ENCODE data around the gene RAET1E. TPM values are rescaled to one million over a fixed set of nuclear protein-coding genes. Genes with fewer than 3 reads are reported as not detected.
"Not testable (repeated sequence)": the region's sequence is repeated elsewhere in the genome, so short reads cannot be mapped to it uniquely, and the experiment has no call there.

RAET1E gene
- total RNA-seq, 2 experiments from 2014 or later, result not detected

GRCh38 chr6:149864578-149865535, 33.1 kb downstream of the RAET1E start:
- peak overlapping the region; percentile 52 for H3K4me3 Mint-ChIP-seq
- no peak overlapping the region for H3K27ac Mint-ChIP-seq
- ChIA-PET POLR2A (no interaction called here), CTCF (interaction anchor here (0.9 to 1.9 kb wide), 6 partner anchors 8 to 31 kb away, joined by 3 to 9 read pairs (median 4); no protein-coding TSS in a partner anchor)
- H3K9me3 Mint-ChIP-seq, result no peaks in the 10 kb centered on the region
- H3K36me3 Mint-ChIP-seq (ENCODE audit: low read depth), result no peaks in the 10 kb centered on the region
- DNase-seq, result peak; percentile 38
- peaks cover 11% of the 10 kb centered on the region for H3K27me3 Mint-ChIP-seq
- peaks cover 26% of the 10 kb centered on the region for H3K4me1 Mint-ChIP-seq

DNA sequence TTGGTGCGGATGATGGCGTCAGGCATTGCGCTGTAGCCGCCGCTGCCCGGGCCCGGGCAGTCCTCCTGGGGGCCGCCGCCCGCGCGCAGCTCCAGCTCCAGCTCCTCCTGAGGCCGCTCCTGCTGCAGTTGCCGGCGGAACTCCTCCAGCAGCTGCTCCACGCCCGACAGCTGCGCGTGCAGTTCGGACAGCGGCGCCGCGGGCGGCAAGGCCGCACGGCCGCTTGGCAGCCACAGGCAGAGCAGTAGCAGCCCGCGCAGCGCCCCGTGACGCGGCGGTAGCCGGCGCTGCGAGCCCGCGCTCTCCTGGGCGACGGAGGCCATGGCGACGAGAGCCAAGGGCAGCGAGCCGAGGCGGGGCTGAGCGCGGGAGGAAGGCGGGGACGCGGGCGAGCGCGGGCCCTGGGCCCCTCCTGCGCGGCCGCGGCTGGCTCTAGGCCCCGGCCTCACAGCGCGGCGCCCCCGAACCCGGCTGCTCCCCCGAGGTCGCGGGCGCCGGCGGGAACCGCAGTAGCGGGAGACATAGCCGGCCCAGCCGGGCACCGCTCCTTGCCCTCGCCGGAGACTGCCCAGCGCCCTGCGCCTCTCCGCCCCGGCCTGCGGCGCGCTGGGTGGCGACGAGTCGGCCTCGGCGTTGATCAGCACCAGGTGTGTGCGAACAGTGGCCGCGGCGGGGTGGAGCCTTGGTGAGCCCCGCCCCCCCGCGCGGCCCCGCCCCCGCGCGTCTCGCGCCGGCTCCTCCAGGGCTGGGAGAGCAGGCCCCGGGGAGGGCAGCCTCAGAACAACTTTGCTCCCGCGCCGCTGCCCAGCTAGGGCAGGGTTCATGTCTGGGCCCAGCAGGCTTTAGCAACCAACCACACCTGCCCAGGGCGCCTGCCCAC, 34.0 kb downstream of the RAET1E start, which contains the start of gene LRP11:
Gene LRP11 (minus strand): TSS at position 662 of the 880 bp plus-strand sequence. CDS start 339 bp downstream, at position 323.
- H3K9me3 Mint-ChIP-seq, result no peaks in the 10 kb centered on the region
- H3K27me3 Mint-ChIP-seq, result peaks cover 6% of the 10 kb centered on the region
- POLR2A ChIA-PET, result interaction anchor here (1.4 kb wide), 1 partner anchor 114 kb away, joined by 3 read pairs; the partner anchor contains the start of gene PCMT1
- peaks cover 26% of the 10 kb centered on the region for H3K4me1 Mint-ChIP-seq
- peak; percentile 87 for DNase-seq
- H3K27ac Mint-ChIP-seq, result no peak within 1 kb of the TSS
- H3K36me3 Mint-ChIP-seq (ENCODE audit: low read depth), result no peaks in the 10 kb centered on the region
- H3K4me3 Mint-ChIP-seq, result peak within 1 kb of the TSS; percentile 77
- CTCF ChIA-PET, result interaction anchor here (0.8 to 1.9 kb wide), 3 partner anchors 23 to 28 kb away, joined by 3 to 9 read pairs (median 4); no protein-coding TSS in a partner anchor

GRCh38 chr6:149862922-149863697, 34.8 kb downstream of the RAET1E start:
- CTCF ChIA-PET, result interaction anchor here (0.8 to 1.0 kb wide), 2 partner anchors 22 to 27 kb away, joined by 3 to 4 read pairs; no protein-coding TSS in a partner anchor
- no peaks in the 10 kb centered on the region for H3K36me3 Mint-ChIP-seq (ENCODE audit: low read depth)
- DNase-seq, result peak; percentile 45
- H3K4me1 Mint-ChIP-seq, result peaks cover 26% of the 10 kb centered on the region
- POLR2A ChIA-PET, result interaction anchor here (1.4 kb wide), 1 partner anchor 113 kb away, joined by 3 read pairs; the partner anchor contains the start of gene PCMT1
- H3K27me3 Mint-ChIP-seq, result peaks cover 6% of the 10 kb centered on the region
- no peaks in the 10 kb centered on the region for H3K9me3 Mint-ChIP-seq
- H3K27ac Mint-ChIP-seq, result no peak overlapping the region
- H3K4me3 Mint-ChIP-seq, result peak overlapping the region; percentile 77

- H3K27ac Mint-ChIP-seq; H3K9me3 Mint-ChIP-seq; H3K27me3 Mint-ChIP-seq; H3K36me3 Mint-ChIP-seq (ENCODE audit: low read depth); CTCF ChIA-PET; DNase-seq: not testable (repeated sequence)
- POLR2A ChIA-PET, result interaction anchor here (1.0 kb wide), 1 partner anchor 144 kb away, joined by 3 read pairs; the partner anchor contains the start of gene LATS1
- Mint-ChIP-seq H3K4me3 (peak overlapping the region; percentile 45), H3K4me1 (peaks cover 26% of the 10 kb centered on the region)
Observed at GRCh38 chr6:149862424-149862738, 35.5 kb downstream of the RAET1E start.

- Mint-ChIP-seq H3K27ac (no peak overlapping the region), H3K36me3 (ENCODE audit: low read depth) (no peaks in the 10 kb centered on the region), H3K27me3 (peaks cover 6% of the 10 kb centered on the region), H3K4me1 (peaks cover 26% of the 10 kb centered on the region), H3K9me3 (no peaks in the 10 kb centered on the region), H3K4me3 (peak overlapping the region; percentile 45)
- CTCF ChIA-PET, result interaction anchor here (0.9 kb wide), 1 partner anchor 28 kb away, joined by 3 read pairs; no protein-coding TSS in a partner anchor
- DNase-seq, result no peak
- POLR2A ChIA-PET, result interaction anchor here (1.0 kb wide), 1 partner anchor 143 kb away, joined by 3 read pairs; the partner anchor contains the start of gene LATS1
Observed at GRCh38 chr6:149861603-149862423, 36.1 kb downstream of the RAET1E start.

GRCh38 chr6:149860834-149861602, 36.9 kb downstream of the RAET1E start:
- H3K27ac Mint-ChIP-seq, result no peak overlapping the region
- H3K4me1 Mint-ChIP-seq, result peaks cover 31% of the 10 kb centered on the region
- peaks cover 6% of the 10 kb centered on the region for H3K27me3 Mint-ChIP-seq
- no peaks in the 10 kb centered on the region for H3K9me3 Mint-ChIP-seq
- no peak overlapping the region for H3K4me3 Mint-ChIP-seq
- H3K36me3 Mint-ChIP-seq (ENCODE audit: low read depth), result no peaks in the 10 kb centered on the region
- DNase-seq, result no peak
- CTCF ChIA-PET, result interaction anchor here (0.9 kb wide), 1 partner anchor 27 kb away, joined by 3 read pairs; no protein-coding TSS in a partner anchor
- POLR2A ChIA-PET, result no interaction called here

DNA sequence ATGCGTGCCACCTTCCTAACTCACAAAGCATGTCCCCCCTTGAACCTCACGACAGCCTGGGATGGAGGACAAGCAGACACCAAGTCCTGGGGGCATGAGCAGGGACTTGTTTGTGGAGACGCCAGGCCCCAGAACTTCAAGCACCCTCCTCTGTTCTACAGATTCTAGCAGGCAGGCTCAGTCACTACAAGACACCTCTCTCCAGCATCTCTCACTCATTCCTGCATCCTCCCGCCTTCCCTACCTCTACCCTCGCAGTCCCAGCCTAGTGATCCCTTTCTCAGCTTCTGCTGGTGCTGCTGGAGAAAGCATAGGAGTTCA, 37.4 kb downstream of the RAET1E start:
- DNase-seq, result no peak
- Mint-ChIP-seq H3K27me3 (peaks cover 6% of the 10 kb centered on the region), H3K4me3 (no peak overlapping the region), H3K4me1 (peaks cover 34% of the 10 kb centered on the region), H3K36me3 (ENCODE audit: low read depth) (no peaks in the 10 kb centered on the region), H3K9me3 (no peaks in the 10 kb centered on the region), H3K27ac (no peak overlapping the region)
- POLR2A ChIA-PET, result no interaction called here
- CTCF ChIA-PET, result interaction anchor here (1.0 kb wide), 1 partner anchor 20 kb away, joined by 3 read pairs; no protein-coding TSS in a partner anchor

- CTCF ChIA-PET, result interaction anchor here (1.0 kb wide), 1 partner anchor 19 kb away, joined by 3 read pairs; no protein-coding TSS in a partner anchor
- peaks cover 6% of the 10 kb centered on the region for H3K27me3 Mint-ChIP-seq
- H3K27ac Mint-ChIP-seq, result no peak overlapping the region
Observed at GRCh38 chr6:149859938-149860337, 38.0 kb downstream of the RAET1E start.

GRCh38 chr6:149859368-149859767, 38.5 kb downstream of the RAET1E start:
- H3K27ac Mint-ChIP-seq, result no peak overlapping the region
- no peak for DNase-seq
- no peaks in the 10 kb centered on the region for H3K9me3 Mint-ChIP-seq
- CTCF ChIA-PET, result interaction anchor here (1.0 kb wide), 1 partner anchor 19 kb away, joined by 3 read pairs; no protein-coding TSS in a partner anchor
- H3K27me3 Mint-ChIP-seq, result peaks cover 6% of the 10 kb centered on the region
- no peak overlapping the region for H3K4me3 Mint-ChIP-seq
- H3K36me3 Mint-ChIP-seq (ENCODE audit: low read depth), result no peaks in the 10 kb centered on the region
- peaks cover 38% of the 10 kb centered on the region for H3K4me1 Mint-ChIP-seq
- POLR2A ChIA-PET, result no interaction called here

More at GRCh38 chr6:149859938-149860337, 38.0 kb downstream of the RAET1E start:
- DNase-seq, result no peak
- no peak overlapping the region for H3K4me3 Mint-ChIP-seq
- POLR2A ChIA-PET, result no interaction called here
- H3K4me1 Mint-ChIP-seq, result peaks cover 37% of the 10 kb centered on the region
- H3K9me3 Mint-ChIP-seq, result no peaks in the 10 kb centered on the region
- no peaks in the 10 kb centered on the region for H3K36me3 Mint-ChIP-seq (ENCODE audit: low read depth)

GRCh38 chr6:149857541-149857940, 40.4 kb downstream of the RAET1E start:
- no peaks in the 10 kb centered on the region for H3K36me3 Mint-ChIP-seq (ENCODE audit: low read depth)
- POLR2A ChIA-PET, result no interaction called here
- peaks cover 46% of the 10 kb centered on the region for H3K4me1 Mint-ChIP-seq
- H3K9me3 Mint-ChIP-seq, result no peaks in the 10 kb centered on the region
- no peak for DNase-seq
- no peak overlapping the region for H3K27ac Mint-ChIP-seq
- H3K27me3 Mint-ChIP-seq, result peaks cover 6% of the 10 kb centered on the region
- H3K4me3 Mint-ChIP-seq, result no peak overlapping the region
- CTCF ChIA-PET, result interaction anchor here (1.7 kb wide), 1 partner anchor 8 kb away, joined by 6 read pairs; no protein-coding TSS in a partner anchor

All from activated CD4-positive, alpha-beta memory T cell treated with anti-CD3 and anti-CD28 coated beads, Interleukin-2, amount 10 ng/mL, durations not matched to agents 7 days and 5 days (primary cell).